Measurements from ENCODE around the gene NPHP3. TPM values are rescaled to one million over a fixed set of nuclear protein-coding genes. Genes with fewer than 3 reads are reported as not detected.

NPHP3 gene
- total and polyA plus RNA-seq, 7 donors: 4.2 to 76.2 (median 38.0) TPM

- no peak for TF ChIP-seq EP300 (IDR thresholded peaks at IDR 0.05)
- TF ChIP-seq POLR2AphosphoS5 (IDR thresholded peaks at IDR 0.05): peak; percentile 58 to 79 (median 74)
- peak in 1 of 2 donors; percentile 17 for TF ChIP-seq POLR2A (IDR thresholded peaks at IDR 0.05)
- TF ChIP-seq, protein P1, sequence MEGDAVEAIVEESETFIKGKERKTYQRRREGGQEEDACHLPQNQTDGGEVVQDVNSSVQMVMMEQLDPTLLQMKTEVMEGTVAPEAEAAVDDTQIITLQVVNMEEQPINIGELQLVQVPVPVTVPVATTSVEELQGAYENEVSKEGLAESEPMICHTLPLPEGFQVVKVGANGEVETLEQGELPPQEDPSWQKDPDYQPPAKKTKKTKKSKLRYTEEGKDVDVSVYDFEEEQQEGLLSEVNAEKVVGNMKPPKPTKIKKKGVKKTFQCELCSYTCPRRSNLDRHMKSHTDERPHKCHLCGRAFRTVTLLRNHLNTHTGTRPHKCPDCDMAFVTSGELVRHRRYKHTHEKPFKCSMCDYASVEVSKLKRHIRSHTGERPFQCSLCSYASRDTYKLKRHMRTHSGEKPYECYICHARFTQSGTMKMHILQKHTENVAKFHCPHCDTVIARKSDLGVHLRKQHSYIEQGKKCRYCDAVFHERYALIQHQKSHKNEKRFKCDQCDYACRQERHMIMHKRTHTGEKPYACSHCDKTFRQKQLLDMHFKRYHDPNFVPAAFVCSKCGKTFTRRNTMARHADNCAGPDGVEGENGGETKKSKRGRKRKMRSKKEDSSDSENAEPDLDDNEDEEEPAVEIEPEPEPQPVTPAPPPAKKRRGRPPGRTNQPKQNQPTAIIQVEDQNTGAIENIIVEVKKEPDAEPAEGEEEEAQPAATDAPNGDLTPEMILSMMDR (IDR thresholded peaks at IDR 0.05): peak; percentile 52 to 79 (median 68)
- Histone ChIP-seq H3K9me3 (no peaks in the 10 kb centered on the region), H3K4me3 (peak within 1 kb of the TSS; percentile 76 to 96 (median 84)), H3K36me3 (no peaks in the 10 kb centered on the region), H3K27ac (peak within 1 kb of the TSS; percentile 89 to 95 (median 92)), H3K4me1 (peaks cover 0 to 31% (median 17%) of the 10 kb centered on the region in 4 donors), H3K27me3 (no peaks in the 10 kb centered on the region)
- DNase-seq: peak; percentile 89
- 1% methylated on average over 34 of the region's 34 CpGs for WGBS, 2 donors
- intact Hi-C loops (cut with DNase I): loop anchor here (5.0 to 10.0 kb wide), 2 partner anchors 55 to 1703 kb away; no protein-coding TSS in a partner anchor
These were observed 62.7 kb downstream of the NPHP3 start, which contains the start of gene ACAD11 for GRCh38 chr3:132659365-132660051. TSS of gene ACAD11 (minus strand) at chr3:132659809. CDS start at chr3:132659751, 58 bp downstream.

GRCh38 chr3:132659000-132659364, 63.2 kb downstream of the NPHP3 start:
- Histone ChIP-seq H3K9me3 (no peaks in the 10 kb centered on the region), H3K36me3 (no peaks in the 10 kb centered on the region), H3K4me1 (peaks cover 0 to 31% (median 17%) of the 10 kb centered on the region in 4 donors), H3K27me3 (no peaks in the 10 kb centered on the region), H3K4me3 (peak overlapping the region; percentile 76 to 96 (median 84)), H3K27ac (peak overlapping the region; percentile 89 to 95 (median 92))
- TF ChIP-seq EP300 (IDR thresholded peaks at IDR 0.05) (no peak), POLR2AphosphoS5 (IDR thresholded peaks at IDR 0.05) (no peak), POLR2A (IDR thresholded peaks at IDR 0.05) (no peak)
- TF ChIP-seq, protein P1 (IDR thresholded peaks at IDR 0.05): no peak
- DNase-seq: no peak
- WGBS, 2 donors: 4 to 24% methylated on average over 7 of the region's 7 CpGs
- intact Hi-C loops (cut with DNase I): no loop called here

DNA sequence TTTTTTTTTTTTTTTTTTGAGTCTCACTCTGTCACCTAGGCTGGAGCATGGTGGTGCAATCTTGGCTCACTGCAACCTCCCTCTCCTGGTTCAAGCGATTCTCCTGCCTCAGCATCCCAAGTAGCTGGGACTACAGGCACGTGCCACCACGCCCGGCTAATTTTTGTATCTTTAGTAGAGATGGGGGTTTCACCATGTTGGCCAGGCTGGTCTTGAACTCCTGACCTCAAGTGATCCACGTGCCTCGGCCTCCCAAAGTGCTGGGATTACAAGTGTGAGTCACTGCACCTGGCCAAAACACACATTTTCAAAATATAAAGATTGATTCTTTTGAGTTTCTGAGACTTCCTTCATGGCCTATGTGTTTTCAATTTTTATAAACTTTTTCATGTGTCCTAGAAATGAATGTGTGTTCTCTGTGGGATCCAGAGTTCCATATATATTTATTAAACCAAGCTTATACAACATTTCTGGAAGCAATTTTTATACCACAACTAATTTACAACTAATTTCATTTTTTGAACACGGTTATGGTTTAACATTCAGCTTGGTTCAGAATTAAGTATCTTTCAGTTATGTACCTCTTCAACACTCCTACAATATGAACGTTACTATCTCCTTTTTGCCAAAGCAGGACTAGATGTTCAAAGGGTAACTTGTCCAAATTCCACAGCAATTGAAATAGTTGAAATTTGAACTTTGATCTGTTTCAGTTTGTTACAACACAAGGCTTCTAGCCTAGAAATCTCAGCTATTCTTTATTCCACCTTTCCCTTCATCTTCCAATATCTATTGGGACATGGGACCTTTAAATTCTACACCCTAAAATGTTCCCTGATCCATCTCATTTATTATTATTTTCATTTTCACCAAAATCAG, 64.1 kb downstream of the NPHP3 start:
- no peak for DNase-seq
- Histone ChIP-seq H3K4me3 (no peak overlapping the region), H3K9me3 (no peaks in the 10 kb centered on the region), H3K27me3 (no peaks in the 10 kb centered on the region), H3K36me3 (no peaks in the 10 kb centered on the region), H3K27ac (peak overlapping the region in 2 of 4 donors; percentile 92 to 93), H3K4me1 (peaks cover 0 to 31% (median 17%) of the 10 kb centered on the region in 4 donors)
- TF ChIP-seq POLR2AphosphoS5 (IDR thresholded peaks at IDR 0.05) (no peak), EP300 (IDR thresholded peaks at IDR 0.05) (no peak), POLR2A (IDR thresholded peaks at IDR 0.05) (no peak)
- TF ChIP-seq, protein P1 (IDR thresholded peaks at IDR 0.05): no peak
- intact Hi-C loops (cut with DNase I): no loop called here
- WGBS, 2 donors: 58 to 89% methylated on average over 8 of the region's 8 CpGs

DNA sequence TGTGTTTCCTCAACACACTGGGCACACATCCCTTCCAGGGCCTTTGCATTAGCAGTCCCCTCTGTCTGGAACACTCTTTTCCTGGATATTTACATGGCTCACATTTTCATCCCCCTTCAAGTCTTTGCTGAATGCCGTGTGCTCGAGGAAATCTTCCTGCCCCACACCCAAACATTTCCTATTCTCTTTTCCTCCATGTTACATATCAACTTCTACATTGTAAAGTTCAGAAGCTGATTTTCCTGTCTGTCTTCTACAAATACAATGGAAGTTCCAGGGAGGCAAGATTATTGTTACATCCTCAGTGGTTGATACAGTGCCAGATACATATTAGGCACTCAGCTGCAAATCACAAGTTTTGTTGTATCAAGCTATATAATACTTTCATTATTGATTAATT, 66.7 kb downstream of the NPHP3 start:
- Histone ChIP-seq H3K27ac (no peak overlapping the region), H3K4me1 (peaks cover 0 to 13% (median 8%) of the 10 kb centered on the region in 4 donors), H3K36me3 (no peaks in the 10 kb centered on the region), H3K27me3 (no peaks in the 10 kb centered on the region), H3K4me3 (no peak overlapping the region), H3K9me3 (no peaks in the 10 kb centered on the region)
- intact Hi-C loops (cut with DNase I): no loop called here
- 33 to 75% methylated on average over 2 of the region's 2 CpGs for WGBS, 2 donors
- no peak for DNase-seq
- no peak for TF ChIP-seq EP300 (IDR thresholded peaks at IDR 0.05)
- no peak for TF ChIP-seq POLR2AphosphoS5 (IDR thresholded peaks at IDR 0.05)
- TF ChIP-seq, protein P1 (IDR thresholded peaks at IDR 0.05): no peak
- TF ChIP-seq POLR2A (IDR thresholded peaks at IDR 0.05): no peak
